Fibroblast of mammary gland (primary cell): ENCODE results near the gene XRCC6.

ENCODE experiments used
- DNase-seq: peaks from one replicate; pipeline ENCODE4 v3.0.0-alpha.2; 2010; ENCODE audit warnings: low read depth
- H3K4me3 ChIP-seq: 2 replicates; pipeline ENCODE4 v1.5.1; 2011; ENCODE audit warnings: low read depth, mild to moderate bottlenecking, low read length, moderate library complexity; ENCODE audit not compliant: control insufficient read depth
- CTCF ChIP-seq: conservative IDR thresholded peaks from 2 replicates; pipeline ENCODE4 v1.5.1; 2011; ENCODE audit warnings: low read depth, low read length, inconsistent platforms; ENCODE audit not compliant: control insufficient read depth, insufficient read depth

The XRCC6 gene

DNA sequence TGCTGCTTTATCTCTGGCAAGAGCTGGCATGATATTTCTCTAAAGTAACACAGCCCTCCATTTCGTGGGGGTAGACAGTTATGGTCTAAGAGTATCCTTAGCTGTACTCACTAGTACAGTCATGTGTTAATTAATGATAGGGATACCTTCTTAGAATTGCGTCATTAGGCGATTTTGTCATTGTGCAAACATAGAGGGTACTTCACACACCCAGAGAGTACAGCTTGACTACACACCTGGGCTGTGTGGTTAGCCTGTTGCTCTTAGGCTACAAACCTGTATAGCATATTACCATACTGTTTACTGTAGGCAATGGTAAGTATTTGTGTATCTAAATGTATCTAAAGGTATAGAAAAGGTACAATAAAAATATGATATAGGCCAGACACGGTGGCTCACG, 17.0 kb downstream of the XRCC6 start:
- no peak for DNase-seq
- H3K4me3 ChIP-seq: no peak overlapping the region
- TF ChIP-seq CTCF: no peak

- no peak for DNase-seq
- TF ChIP-seq CTCF: no peak
- no peak overlapping the region for H3K4me3 ChIP-seq
Measured at GRCh38 chr22:41638748-41639147, 17.7 kb downstream of the XRCC6 start.

DNA sequence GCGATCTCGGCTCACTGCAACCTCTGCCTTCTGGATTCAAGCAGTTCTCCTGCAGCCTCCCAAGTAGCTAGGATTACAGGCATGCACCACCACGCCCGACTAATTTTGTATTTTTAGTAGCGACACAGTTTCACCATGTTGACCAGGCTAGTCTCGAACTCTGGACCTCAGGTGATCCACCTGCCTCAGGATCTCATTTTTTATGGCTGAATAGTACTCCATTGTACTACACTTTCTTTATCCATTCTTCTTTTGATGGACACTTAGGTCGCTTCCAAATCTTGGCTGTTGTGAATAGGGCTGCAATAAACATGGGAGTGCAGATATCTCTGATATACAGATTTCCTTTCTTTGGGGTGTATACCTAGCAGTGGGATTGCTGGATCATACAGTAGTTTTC, 20.8 kb downstream of the XRCC6 start:
- no peak overlapping the region for H3K4me3 ChIP-seq
- DNase-seq: no peak
- TF ChIP-seq CTCF: no peak

- no peak for TF ChIP-seq CTCF
- peak; percentile 31 for DNase-seq
- no peak overlapping the region for H3K4me3 ChIP-seq
Measured at GRCh38 chr22:41642331-41643110, 21.4 kb downstream of the XRCC6 start.

- no peak for DNase-seq
- no peak for TF ChIP-seq CTCF
- H3K4me3 ChIP-seq: no peak overlapping the region
Measured at GRCh38 chr22:41647771-41648170, 26.7 kb downstream of the XRCC6 start.

GRCh38 chr22:41648432-41648831, 27.3 kb downstream of the XRCC6 start:
- TF ChIP-seq CTCF: no peak
- H3K4me3 ChIP-seq: no peak overlapping the region
- DNase-seq: no peak

DNA sequence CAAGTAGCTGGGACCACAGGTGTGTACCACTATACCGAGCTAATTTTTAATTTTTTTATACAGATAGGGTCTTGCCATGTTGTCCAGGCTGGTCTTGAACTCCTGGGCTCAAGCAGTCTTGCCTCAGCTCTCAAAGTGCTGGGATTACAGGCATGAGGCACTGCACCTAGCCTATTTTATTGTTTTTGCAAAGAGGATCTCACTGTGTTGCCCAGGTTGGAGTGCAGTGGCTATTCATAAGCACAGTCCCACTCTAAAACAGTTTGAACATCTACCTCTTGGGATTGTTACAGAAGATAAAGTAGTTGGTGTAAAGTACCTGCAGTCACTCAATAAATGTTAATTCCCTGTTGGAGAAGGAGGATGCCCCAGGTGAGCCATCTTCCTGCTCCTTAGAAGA, 29.1 kb downstream of the XRCC6 start:
- no peak for DNase-seq
- no peak for TF ChIP-seq CTCF
- H3K4me3 ChIP-seq: no peak overlapping the region
